HepG2 (cell line): ENCODE measurements around the gene MT4. TPM values are rescaled to one million over a fixed set of nuclear protein-coding genes. Genes with fewer than 3 reads are reported as not detected.

Experiments used
- ARID2 ChIP-seq: sonication (generic); formaldehyde crosslinking; IDR thresholded peaks from 2 replicates; pipeline ENCODE4 v1.8.1; 2022; ENCODE audit warnings: mild to moderate bottlenecking, missing genetic modification reagents, borderline replicate concordance
- BCL6 ChIP-seq: IDR thresholded peaks from 2 replicates; pipeline ENCODE4 v1.6.1; 2016; ENCODE audit warnings: missing genetic modification reagents, missing compliant biosample characterization
- BRF2 ChIP-seq: sonication (generic); formaldehyde crosslinking; IDR thresholded peaks from 2 replicates; pipeline ENCODE4 v1.8.1; 2022; ENCODE audit warnings: mild to moderate bottlenecking, missing genetic modification reagents
- ELK4 ChIP-seq: sonication (generic); formaldehyde crosslinking; IDR thresholded peaks from 2 replicates; pipeline ENCODE4 v1.9.0; 2021; ENCODE audit warnings: missing genetic modification reagents, borderline replicate concordance
- FOSL2 ChIP-seq: sonication (generic); formaldehyde crosslinking; IDR thresholded peaks from 2 replicates; pipeline ENCODE4 v1.4.0; 2020; ENCODE audit warnings: missing genetic modification reagents
- MIXL1 ChIP-seq: IDR thresholded peaks from 2 replicates; pipeline ENCODE4 v1.6.1; 2016
- MXD1 ChIP-seq: sonication (generic); formaldehyde crosslinking; IDR thresholded peaks from 2 replicates; pipeline ENCODE4 v1.4.0; 2020; ENCODE audit warnings: mild to moderate bottlenecking, missing genetic modification reagents
- NONO ChIP-seq, 2 experiments: fragments of 450-650 bp in 1 of 2; sonication (generic) in 1 of 2; formaldehyde crosslinking in 1 of 2; IDR thresholded peaks in 1 of 2; conservative IDR thresholded peaks in 1 of 2; 2 replicates each; pipeline versions ENCODE4 v1.6.1 to v1.8.0; 2017 to 2022; ENCODE audit warnings: mild to moderate bottlenecking in 1 of 2, missing genetic modification reagents in 1 of 2, moderate library complexity in 1 of 2
- RELA ChIP-seq: sonication (generic); formaldehyde crosslinking; IDR thresholded peaks from 2 replicates; pipeline ENCODE4 v1.4.0; 2020; ENCODE audit warnings: missing genetic modification reagents
- TGIF2 ChIP-seq: IDR thresholded peaks from 2 replicates; pipeline ENCODE4 v1.6.1; 2016; ENCODE audit warnings: control low read depth, missing compliant biosample characterization
- TOPORS ChIP-seq: sonication (generic); formaldehyde crosslinking; IDR thresholded peaks from 2 replicates; pipeline ENCODE4 v1.8.0; 2023; ENCODE audit warnings: mild to moderate bottlenecking, missing genetic modification reagents
- TRIM24 ChIP-seq: sonication (generic); formaldehyde crosslinking; IDR thresholded peaks from 2 replicates; pipeline ENCODE4 v1.8.0; 2022; ENCODE audit warnings: mild to moderate bottlenecking, missing genetic modification reagents
- ZNF275 ChIP-seq: sonication (generic); formaldehyde crosslinking; IDR thresholded peaks from 2 replicates; pipeline ENCODE4 v1.8.0; 2022; ENCODE audit warnings: missing genetic modification reagents, mild to moderate bottlenecking, inconsistent platforms, borderline replicate concordance
- ZNF3 ChIP-seq: IDR thresholded peaks from 2 replicates; pipeline ENCODE4 v1.7.0; 2017; ENCODE audit warnings: inconsistent platforms
- ZNF30 ChIP-seq: sonication (generic); formaldehyde crosslinking; IDR thresholded peaks from 2 replicates; pipeline ENCODE4 v1.5.0; 2020; ENCODE audit warnings: mild to moderate bottlenecking, missing genetic modification reagents
- ZNF44 ChIP-seq: sonication (generic); formaldehyde crosslinking; IDR thresholded peaks from 2 replicates; pipeline ENCODE4 v1.5.1; 2020; ENCODE audit warnings: mild to moderate bottlenecking, missing genetic modification reagents
- ZNF564 ChIP-seq: sonication (generic); formaldehyde crosslinking; IDR thresholded peaks from 2 replicates; pipeline ENCODE4 v1.8.1; 2023; ENCODE audit warnings: mild to moderate bottlenecking, missing genetic modification reagents
- ZNF737 ChIP-seq: sonication (generic); formaldehyde crosslinking; IDR thresholded peaks from 2 replicates; pipeline ENCODE4 v1.5.0; 2020; ENCODE audit warnings: missing genetic modification reagents, mild to moderate bottlenecking, borderline replicate concordance
- ZSCAN20 ChIP-seq: sonication (generic); formaldehyde crosslinking; IDR thresholded peaks from 2 replicates; pipeline ENCODE4 v1.4.0; 2020; ENCODE audit warnings: missing genetic modification reagents, mild to moderate bottlenecking, borderline replicate concordance
- polyA plus RNA-seq, 8 experiments: library from polyadenylated mRNA; depleted of rRNA in 3 of 8; stranded (reverse) in 7 of 8; unstranded in 1 of 8; fragments of >200 nt; fragmentation: Illumina TruSeq in 4 of 8; extraction: Trizol in 4 of 8; gene quantifications; 2 replicates each; pipeline versions ENCODE4 v1.2.1 to v1.2.3, GENCODE V29; 2011 to 2016; ENCODE audit warnings: low read depth in 4 of 8, missing spikeins in 1 of 8, mixed read lengths in 1 of 8; ENCODE audit not compliant: insufficient read depth in 1 of 8
- total RNA-seq, 5 experiments: library from RNA; depleted of rRNA; stranded (reverse); fragments of >200 nt; fragmentation: Illumina TruSeq; extraction: Trizol; gene quantifications; 2 replicates each; pipeline ENCODE4 v1.2.3, GENCODE V29; 2016; ENCODE audit warnings: low read depth in 1 of 5
- TF ChIP-seq, protein P1 (sequence below): sonication (generic); formaldehyde crosslinking; IDR thresholded peaks from 2 replicates; pipeline ENCODE4 v1.5.0; 2020; ENCODE audit warnings: mild to moderate bottlenecking, missing genetic modification reagents
- TF ChIP-seq, protein P2 (sequence below): sonication (generic); formaldehyde crosslinking; IDR thresholded peaks from 2 replicates; pipeline ENCODE4 v1.5.0; 2020; ENCODE audit warnings: missing genetic modification reagents

MT4 gene
- total and polyA plus RNA-seq, 2 of the 13 experiments (the other 11 are each of a cell fraction or from before 2014, with no cell fraction given) = not detected

DNA sequence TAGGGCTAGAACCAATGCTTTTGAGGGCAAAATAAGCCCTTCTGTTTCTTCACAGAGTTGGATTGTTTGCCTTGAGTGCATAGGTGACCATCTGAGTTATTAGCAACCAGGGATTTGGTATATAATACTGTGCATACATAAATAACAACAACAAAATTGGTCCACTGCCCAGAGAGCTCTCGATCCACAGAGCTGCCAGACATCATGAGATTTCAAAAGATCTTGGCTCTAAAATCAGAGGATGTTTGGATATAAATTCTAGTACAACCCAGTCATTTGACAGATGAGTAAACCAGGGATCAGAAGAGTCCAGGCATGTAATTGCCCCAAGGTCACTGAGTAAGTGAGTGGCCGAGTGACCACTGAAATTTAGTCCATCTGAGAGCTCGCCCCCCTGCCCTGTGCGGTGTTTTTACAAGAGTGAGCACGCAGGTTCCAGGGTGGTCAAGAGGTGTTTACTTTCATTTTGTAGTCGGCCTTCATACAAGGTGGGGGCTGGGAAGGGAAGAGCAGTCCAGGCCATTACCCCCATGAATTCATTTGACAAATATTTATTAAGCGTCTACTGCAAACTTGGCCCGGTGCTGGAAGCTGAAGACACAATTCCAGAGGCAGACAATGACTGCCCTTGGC is 41.7 kb downstream of the MT4 start (continued):
- 0 out of 2 replicates have a peak, but pooled peaks have one; percentile 72 for TF ChIP-seq ZNF275 (CRISPR knock-in tag)
- TF ChIP-seq BRF2 = no peak
- peak; percentile 59 for TF ChIP-seq MIXL1 (CRISPR knock-in tag)
- TF ChIP-seq RELA (CRISPR knock-in tag) = no peak
- TF ChIP-seq ARID2 = no peak
- TF ChIP-seq, protein P1, sequence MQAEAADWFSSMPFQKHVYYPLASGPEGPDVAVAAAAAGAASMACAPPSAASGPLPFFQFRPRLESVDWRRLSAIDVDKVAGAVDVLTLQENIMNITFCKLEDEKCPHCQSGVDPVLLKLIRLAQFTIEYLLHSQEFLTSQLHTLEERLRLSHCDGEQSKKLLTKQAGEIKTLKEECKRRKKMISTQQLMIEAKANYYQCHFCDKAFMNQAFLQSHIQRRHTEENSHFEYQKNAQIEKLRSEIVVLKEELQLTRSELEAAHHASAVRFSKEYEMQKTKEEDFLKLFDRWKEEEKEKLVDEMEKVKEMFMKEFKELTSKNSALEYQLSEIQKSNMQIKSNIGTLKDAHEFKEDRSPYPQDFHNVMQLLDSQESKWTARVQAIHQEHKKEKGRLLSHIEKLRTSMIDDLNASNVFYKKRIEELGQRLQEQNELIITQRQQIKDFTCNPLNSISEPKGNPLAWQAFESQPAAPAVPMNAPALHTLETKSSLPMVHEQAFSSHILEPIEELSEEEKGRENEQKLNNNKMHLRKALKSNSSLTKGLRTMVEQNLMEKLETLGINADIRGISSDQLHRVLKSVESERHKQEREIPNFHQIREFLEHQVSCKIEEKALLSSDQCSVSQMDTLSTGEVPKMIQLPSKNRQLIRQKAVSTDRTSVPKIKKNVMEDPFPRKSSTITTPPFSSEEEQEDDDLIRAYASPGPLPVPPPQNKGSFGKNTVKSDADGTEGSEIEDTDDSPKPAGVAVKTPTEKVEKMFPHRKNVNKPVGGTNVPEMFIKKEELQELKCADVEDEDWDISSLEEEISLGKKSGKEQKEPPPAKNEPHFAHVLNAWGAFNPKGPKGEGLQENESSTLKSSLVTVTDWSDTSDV = no peak
- no peak for TF ChIP-seq ZNF564 (CRISPR knock-in tag)
- no peak for TF ChIP-seq MXD1 (CRISPR knock-in tag)
- no peak for TF ChIP-seq NONO (IDR thresholded peaks at IDR 0.05)
- TF ChIP-seq NONO (CRISPR knock-in tag; conservative IDR thresholded peaks at IDR 0.05) = peak; percentile 80; the same call in 1 of the 2 replicates
- TF ChIP-seq TRIM24 (CRISPR knock-in tag) = no peak
- 0 out of 2 replicates have a peak, but pooled peaks have one; percentile 7 for TF ChIP-seq ZNF737
- TF ChIP-seq, protein P2, sequence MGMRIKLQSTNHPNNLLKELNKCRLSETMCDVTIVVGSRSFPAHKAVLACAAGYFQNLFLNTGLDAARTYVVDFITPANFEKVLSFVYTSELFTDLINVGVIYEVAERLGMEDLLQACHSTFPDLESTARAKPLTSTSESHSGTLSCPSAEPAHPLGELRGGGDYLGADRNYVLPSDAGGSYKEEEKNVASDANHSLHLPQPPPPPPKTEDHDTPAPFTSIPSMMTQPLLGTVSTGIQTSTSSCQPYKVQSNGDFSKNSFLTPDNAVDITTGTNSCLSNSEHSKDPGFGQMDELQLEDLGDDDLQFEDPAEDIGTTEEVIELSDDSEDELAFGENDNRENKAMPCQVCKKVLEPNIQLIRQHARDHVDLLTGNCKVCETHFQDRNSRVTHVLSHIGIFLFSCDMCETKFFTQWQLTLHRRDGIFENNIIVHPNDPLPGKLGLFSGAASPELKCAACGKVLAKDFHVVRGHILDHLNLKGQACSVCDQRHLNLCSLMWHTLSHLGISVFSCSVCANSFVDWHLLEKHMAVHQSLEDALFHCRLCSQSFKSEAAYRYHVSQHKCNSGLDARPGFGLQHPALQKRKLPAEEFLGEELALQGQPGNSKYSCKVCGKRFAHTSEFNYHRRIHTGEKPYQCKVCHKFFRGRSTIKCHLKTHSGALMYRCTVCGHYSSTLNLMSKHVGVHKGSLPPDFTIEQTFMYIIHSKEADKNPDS = 0 out of 2 replicates have a peak, but pooled peaks have one; percentile 29
- 0 out of 2 replicates have a peak, but pooled peaks have one; percentile 47 for TF ChIP-seq ZSCAN20 (CRISPR knock-in tag)
- TF ChIP-seq ZNF30 (CRISPR knock-in tag) = no peak
- TF ChIP-seq TOPORS (CRISPR knock-in tag) = no peak
- peak; percentile 66 for TF ChIP-seq FOSL2 (CRISPR knock-in tag)
- TF ChIP-seq TGIF2 = peak; percentile 44; the same call in 1 of the 2 replicates
- TF ChIP-seq ZNF3 (CRISPR knock-in tag) = peak; percentile 93
- TF ChIP-seq BCL6 (CRISPR knock-in tag) = 0 out of 2 replicates have a peak, but pooled peaks have one; percentile 50
- no peak for TF ChIP-seq ELK4
- no peak for TF ChIP-seq ZNF44 (CRISPR knock-in tag)
